GM12865 (cell line): Measurements from ENCODE around the gene SOD3.

ENCODE experiments used
- DNase-seq: peaks from one replicate; pipeline ENCODE4 v3.0.0; 2010; ENCODE audit warnings: low read depth
- H3K4me3 ChIP-seq: 2 replicates; pipeline ENCODE4 v1.5.1; 2011; ENCODE audit warnings: mild to moderate bottlenecking, low read depth, low read length, control low read depth
- CTCF ChIP-seq: IDR thresholded peaks from 2 replicates; pipeline ENCODE4 v1.5.1; 2011; ENCODE audit warnings: low read length, control low read depth, low read depth, inconsistent platforms; ENCODE audit not compliant: insufficient read depth; ENCODE audit errors: missing control alignments

SOD3 gene

DNA sequence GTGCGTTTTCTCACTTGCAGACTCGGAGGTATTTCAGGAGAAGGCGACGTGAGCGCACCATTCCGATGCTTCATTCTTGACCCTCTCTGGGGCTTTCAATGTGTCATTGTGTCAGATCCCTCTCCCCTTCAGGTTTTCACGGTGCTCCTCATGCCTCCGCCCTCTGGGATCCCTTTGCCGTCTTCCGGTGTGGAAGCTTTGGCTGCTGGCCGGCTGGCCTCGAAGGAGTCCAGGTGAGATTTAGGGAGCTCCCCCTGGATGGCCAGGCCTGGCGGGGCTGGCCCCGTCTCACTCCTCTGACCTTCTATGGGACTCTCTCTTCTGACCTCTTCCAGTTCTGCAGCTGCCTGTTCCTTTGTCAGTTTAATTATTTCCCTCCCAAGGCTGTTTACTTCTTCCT, 12.9 kb downstream of the SOD3 start:
- no peak for DNase-seq
- TF ChIP-seq CTCF = no peak
- no peak overlapping the region for H3K4me3 ChIP-seq

GRCh38 chr4:24808955-24809354, 13.6 kb downstream of the SOD3 start:
- TF ChIP-seq CTCF = no peak
- DNase-seq = no peak
- H3K4me3 ChIP-seq = no peak overlapping the region

GRCh38 chr4:24809376-24809775, 14.0 kb downstream of the SOD3 start:
- TF ChIP-seq CTCF = peak; percentile 8
- H3K4me3 ChIP-seq = no peak overlapping the region
- DNase-seq = peak; percentile 9

GRCh38 chr4:24809815-24810405, 14.5 kb downstream of the SOD3 start:
- no peak overlapping the region for H3K4me3 ChIP-seq
- no peak for TF ChIP-seq CTCF
- DNase-seq = no peak

DNA sequence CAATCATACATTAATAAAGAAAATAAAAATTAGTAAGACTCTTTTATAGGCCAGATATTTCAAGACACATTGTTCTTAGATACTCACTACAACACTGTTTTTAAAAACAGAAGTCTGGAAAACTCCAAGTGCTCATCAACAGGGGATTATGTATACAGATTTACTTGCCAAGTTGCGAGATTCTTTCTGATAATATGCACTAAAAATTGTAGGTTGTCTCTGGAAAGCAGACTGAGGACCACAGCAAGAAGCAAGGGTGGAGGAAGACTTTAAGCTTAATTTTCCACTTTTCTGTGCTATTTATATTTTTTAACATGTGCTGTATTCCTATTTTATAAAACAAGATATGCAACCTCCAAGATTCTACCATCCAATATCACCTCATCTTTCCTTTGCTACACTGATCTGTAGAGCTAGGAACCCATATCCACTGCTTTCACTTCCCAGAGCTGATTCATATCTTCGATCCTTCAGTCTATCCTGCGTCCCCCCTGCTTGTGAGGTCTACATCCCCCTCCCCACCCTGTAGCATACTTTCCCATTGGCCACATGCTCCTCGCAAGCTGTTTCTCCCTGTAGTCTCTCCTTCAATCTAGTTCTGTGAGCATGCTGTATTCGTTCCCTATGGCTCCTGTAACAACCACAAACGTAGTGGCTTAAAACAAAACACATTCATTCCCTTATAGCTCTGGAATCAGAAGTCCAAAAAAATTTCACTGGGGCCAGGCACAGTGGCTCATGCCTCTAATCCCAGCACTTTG, 15.7 kb downstream of the SOD3 start:
- TF ChIP-seq CTCF = no peak
- no peak for DNase-seq
- no peak overlapping the region for H3K4me3 ChIP-seq

- H3K4me3 ChIP-seq = no peak overlapping the region
- TF ChIP-seq CTCF = no peak
- DNase-seq = no peak
Observed at GRCh38 chr4:24813732-24814131, 18.4 kb downstream of the SOD3 start.

DNA sequence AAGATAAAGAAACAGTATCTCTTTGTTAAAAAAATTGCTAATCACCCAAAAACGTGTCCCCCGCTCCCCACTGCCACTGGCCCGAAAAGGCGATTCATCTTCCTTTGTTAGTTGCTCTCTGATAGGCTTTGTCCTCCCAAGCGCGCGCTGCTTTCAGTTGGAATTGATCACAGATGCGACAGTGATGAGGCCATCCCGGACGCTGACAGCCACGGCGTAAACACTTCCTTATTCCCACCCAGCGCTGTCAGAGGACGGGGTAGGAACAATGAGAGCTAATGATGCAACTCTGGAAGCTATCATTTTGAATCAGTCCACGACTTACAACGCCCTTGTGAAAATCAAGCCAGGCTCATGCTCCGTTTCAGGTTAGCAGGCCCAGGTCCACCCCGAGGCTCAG, 21.4 kb downstream of the SOD3 start:
- H3K4me3 ChIP-seq = no peak overlapping the region
- TF ChIP-seq CTCF = no peak
- DNase-seq = no peak
